CD1c-positive myeloid dendritic cell (primary cell): ENCODE results near the gene WNT11.

ENCODE experiments used
- DNase-seq: peaks from one replicate; pipeline ENCODE4 v3.0.0-alpha.2; 2016; ENCODE audit errors: extremely low spot score

The WNT11 gene

GRCh38 chr11:76153571-76153923 lies 52.8 kb downstream of the WNT11 start:
- no peak for DNase-seq

DNA sequence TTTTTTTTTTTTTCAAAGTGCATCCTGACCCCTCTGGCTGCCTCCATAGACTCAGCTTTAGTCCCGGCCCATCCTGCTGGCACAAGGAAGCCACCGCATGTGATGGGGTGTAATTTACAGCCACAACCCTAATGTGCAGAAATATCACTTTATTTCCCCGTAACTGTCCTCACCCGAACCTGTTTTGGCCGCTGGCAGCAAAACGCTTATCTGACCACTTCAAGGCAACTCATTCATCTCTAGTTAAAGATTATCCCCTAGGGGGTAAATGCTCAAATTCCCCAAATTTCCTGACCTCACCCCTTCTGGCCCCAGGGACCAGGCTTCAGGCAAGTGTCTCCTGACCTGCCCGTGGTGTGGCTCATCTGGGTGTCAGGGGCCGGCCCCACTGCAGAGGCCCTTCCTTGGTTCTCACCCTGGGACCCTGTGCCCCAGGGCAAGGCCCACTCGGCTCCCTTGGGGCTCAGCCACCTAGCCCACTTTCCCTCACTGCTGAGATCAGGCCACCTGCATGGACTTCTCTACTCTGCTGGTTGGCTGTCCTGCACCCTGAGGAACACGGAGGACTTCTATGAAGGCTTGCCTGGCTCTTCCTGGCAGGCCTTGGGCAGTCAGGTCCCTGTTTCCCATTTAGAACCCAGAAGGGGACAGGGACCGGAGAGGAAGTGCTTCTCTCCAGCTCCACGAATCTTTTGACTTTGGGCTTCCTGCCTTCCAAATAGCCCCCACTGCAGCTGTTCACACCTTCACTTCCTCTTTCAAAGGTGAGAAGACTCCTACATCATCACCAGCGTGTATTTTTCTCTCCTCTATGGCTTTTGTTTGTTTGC lies 53.3 kb downstream of the WNT11 start:
- DNase-seq: peak; percentile 12

DNA sequence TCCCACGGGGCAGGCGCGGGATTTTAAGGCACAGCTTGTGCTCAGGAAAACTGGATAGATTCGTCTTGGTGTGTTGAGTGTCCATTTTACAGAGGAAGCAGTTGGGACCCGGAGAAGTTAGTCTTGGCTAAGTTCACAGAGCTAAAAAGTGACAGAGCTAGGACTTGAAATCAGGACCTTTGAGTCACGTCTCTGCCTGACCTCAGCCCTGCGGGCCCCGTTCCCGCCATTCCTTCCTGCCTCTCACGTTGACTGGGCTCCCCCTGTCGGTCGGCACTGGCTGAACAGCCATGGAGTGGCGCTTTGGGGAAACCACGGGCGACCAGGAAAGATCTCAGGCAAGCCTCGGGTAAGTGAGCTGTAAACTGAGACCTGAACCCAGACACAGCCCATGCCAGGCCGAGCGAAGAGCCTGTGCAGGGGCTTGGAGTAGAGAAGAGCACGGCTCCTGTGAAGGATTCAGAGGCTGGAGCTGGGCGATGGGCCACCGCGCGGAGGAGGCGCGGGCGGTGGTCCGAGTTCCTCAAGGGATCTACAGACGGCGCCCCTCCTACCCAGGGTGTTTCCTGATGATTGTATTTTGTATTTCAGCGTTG lies 54.1 kb downstream of the WNT11 start:
- DNase-seq: peak; percentile 83

- no peak for DNase-seq
Measured at GRCh38 chr11:76151556-76152085, 54.7 kb downstream of the WNT11 start.

DNA sequence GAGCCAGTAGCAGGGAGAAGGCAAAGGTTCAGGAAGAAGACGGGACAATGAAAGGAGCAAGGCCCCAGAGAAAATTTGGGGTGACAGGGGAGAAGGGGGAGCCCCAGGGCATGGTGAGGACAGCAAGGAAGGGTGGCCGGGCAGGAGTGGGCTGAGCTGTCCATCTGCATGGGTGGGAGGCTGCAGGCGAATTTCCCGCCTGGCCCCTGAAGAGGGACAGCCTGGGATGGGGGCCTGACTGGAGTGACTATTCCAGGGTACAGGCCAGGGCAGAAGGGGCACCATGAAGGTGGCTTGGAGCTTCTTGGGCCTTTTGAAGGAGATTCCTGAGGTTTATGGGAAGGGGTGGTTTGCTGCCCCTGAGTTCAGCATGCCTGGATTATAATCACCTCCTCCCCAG lies 56.2 kb downstream of the WNT11 start:
- DNase-seq: no peak

DNA sequence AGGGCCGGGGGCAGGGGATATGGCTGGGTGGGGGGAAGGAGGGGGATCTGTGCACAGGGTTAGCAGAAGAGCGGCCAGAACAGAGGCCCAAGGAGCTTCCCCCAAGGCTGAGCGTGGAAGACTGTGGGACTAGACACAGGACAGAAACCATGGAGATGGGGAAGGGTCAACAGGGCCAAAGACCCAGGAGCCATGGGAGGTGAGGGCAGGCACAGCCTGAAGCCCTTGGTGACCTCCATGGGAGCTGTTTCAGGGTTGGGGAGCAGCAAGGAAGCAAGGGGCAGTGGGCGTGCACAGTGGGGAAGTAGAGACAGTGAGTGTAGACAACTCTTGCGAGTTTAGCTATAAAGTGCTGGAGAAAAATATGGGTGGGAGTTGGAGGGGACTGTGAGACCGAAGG lies 56.6 kb downstream of the WNT11 start:
- no peak for DNase-seq

DNA sequence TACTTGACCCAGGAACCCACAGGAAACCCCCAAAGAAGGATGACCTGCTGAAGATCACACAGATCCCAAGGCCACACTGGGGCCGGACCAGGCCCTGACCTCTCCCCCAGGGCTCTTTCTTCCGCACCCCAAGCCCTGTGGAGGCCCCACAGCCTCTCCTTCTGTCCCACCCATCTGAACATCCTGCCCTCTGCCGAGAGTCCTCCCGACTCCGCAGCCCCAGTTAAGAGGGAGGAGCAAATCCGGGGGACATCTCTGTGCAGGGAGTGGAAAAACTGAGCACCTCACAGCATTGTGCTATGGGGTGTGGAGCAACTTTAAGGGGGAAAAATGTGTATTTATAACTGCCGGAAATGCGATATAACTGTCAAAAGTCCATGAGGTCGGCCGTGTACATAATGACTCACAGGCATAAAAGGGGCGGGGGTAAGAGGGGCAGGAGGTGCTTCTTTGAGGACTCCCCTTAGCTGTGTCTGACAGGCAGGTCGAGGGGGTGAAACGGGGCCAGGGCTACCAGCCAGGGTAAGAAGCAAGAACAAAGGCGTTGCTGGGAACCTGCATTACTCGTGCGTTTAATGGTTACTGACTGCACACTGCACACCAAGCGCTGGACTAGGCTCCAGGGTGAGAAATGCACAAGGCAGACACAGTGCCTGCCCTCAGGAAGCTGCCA lies 57.2 kb downstream of the WNT11 start:
- DNase-seq: no peak

DNA sequence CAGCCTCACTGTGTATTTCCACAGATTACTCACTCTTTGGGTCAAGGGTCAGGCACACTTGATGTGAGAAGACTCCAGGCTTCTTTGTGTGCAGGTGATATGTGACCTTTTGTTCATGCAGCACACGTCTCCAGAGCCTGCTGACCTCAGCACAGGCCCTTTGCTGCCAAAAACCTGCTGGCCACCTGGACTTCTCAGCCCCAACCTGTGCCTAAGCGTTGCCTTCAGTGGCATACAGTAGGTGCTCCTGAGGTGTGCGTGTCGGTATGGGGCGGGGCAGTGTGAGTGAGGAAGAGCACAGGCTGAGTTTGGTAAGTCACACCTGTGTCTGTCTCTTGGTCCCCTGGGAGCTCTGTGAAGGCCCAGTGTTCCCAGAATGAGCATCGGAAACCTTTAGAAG lies 58.1 kb downstream of the WNT11 start:
- DNase-seq: no peak

DNA sequence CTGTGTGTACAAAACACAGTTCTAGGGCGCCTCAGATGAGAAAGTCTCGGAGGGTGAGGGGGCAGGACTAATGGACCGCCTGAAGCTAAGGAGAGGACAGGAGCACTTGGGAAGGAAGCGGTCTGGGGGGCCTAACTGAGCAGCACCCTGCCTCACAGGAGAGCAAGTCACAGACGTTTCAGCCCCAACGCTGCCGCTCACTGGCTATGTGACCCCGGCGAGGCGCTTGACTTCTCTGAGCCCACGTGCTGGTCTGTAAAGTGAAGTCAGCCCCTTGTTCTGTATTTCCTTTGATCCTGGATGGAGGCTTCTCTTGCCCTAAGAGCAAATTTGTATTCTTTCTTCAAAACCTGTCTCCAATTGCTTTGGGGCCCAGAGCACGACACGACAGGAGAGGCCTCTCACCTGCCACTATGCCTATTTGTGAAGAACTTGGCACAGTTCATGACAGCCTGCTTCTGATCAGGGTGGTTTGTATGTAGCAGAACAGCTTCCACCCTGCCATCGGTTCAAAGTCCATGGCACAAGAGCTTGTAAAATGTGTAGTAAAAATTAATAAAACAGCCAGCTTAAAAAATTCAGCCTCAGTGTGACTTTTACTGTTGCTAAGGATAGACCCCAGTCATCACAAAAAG lies 59.1 kb downstream of the WNT11 start:
- no peak for DNase-seq

GRCh38 chr11:76143274-76143673 lies 63.0 kb downstream of the WNT11 start:
- DNase-seq: no peak

- no peak for DNase-seq
Measured at GRCh38 chr11:76141901-76142588, 64.3 kb downstream of the WNT11 start.

DNA sequence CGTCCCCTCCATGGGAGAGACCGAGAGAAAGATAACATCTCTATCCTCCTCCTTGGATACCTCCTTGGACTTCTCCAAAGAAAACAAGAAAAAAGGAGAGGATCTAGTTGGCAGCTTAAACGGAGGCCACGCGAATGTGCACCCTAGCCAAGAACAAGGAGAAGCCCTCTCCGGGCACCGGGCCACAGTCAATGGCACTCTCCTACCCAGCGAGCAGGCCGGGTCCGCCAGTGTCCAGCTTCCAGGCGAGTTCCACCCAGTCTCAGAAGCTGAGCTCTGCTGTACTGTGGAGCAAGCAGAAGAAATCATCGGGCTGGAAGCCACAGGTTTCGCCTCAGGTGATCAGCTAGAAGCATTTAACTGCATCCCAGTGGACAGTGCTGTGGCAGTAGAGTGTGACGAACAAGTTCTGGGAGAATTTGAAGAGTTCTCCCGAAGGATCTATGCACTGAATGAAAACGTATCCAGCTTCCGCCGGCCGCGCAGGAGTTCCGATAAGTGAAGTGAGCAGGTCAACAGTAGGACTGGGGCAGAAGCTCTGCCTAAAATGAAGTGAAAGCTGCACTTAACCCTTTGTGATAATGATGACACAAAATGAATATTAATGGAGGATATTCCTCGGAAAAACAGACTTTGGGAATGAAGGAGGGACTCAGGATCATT lies 65.3 kb downstream of the WNT11 start:
- DNase-seq: no peak

- peak; percentile 29 for DNase-seq
Measured at GRCh38 chr11:76139314-76139713, 67.0 kb downstream of the WNT11 start.
